ENCODE measurements around the gene ST14.

DNA sequence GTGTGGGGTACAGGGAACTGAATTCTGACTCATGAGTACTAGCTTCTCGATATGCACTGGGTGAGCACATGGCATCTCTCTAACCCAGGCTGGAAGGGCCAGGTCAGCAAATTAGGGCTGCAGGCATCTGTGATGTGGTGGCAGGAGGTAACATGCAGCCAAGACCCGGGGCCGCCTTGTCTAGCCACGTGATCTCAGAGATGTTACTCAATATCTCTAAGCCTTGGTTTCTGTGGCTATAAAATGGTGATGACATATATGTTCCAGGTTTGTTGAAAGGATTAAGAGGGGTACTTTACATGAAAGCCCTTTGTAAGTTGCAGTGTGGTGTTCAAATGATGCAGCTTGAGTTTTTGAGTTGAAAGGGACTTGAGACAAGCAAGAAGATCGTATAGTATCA is 3.2 kb downstream of the ST14 start:
- TF ChIP-seq, protein P1, sequence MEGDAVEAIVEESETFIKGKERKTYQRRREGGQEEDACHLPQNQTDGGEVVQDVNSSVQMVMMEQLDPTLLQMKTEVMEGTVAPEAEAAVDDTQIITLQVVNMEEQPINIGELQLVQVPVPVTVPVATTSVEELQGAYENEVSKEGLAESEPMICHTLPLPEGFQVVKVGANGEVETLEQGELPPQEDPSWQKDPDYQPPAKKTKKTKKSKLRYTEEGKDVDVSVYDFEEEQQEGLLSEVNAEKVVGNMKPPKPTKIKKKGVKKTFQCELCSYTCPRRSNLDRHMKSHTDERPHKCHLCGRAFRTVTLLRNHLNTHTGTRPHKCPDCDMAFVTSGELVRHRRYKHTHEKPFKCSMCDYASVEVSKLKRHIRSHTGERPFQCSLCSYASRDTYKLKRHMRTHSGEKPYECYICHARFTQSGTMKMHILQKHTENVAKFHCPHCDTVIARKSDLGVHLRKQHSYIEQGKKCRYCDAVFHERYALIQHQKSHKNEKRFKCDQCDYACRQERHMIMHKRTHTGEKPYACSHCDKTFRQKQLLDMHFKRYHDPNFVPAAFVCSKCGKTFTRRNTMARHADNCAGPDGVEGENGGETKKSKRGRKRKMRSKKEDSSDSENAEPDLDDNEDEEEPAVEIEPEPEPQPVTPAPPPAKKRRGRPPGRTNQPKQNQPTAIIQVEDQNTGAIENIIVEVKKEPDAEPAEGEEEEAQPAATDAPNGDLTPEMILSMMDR (IDR thresholded peaks at IDR 0.05) = no peak
- no peak for TF ChIP-seq POLR2A (IDR thresholded peaks at IDR 0.05)

All from esophagus squamous epithelium (tissue), 4 donors.